Measurements from ENCODE around the gene TSSC4. TPM values are rescaled to one million over a fixed set of nuclear protein-coding genes. Genes with fewer than 3 reads are reported as not detected.
A peak's percentile ranks its signal among the peaks of the same experiment; 100 is the strongest.

TSSC4 gene
- total RNA-seq, 1 donor from 2014 or later: 59.7 TPM

DNA sequence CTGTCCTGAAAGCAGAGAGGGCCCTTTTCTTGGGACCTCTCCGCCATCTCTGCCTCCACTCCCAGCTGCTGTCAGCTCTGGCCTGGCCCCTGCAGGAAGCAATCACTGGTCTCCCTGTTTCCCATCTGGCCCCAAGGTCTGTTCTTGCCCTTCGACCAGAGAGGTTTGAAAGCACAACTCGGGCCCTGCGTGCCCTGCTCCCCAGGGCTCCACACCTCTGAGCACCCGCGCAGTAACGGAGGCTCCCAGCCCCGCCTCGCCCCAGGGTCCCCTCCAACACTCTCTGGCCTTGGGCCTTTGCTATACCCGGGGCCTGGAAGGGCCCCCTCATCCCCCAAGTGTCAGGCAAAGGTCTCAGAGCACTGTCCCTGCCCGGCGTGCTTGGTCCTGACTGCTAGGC lies 31.2 kb upstream of the TSSC4 start:
- Mint-ChIP-seq H3K36me3 (ENCODE audit: low read depth) (no peaks in the 10 kb centered on the region), H3K4me3 (no peak overlapping the region), H3K4me1 (no peaks in the 10 kb centered on the region), H3K9me3 (no peaks in the 10 kb centered on the region), H3K27me3 (no peaks in the 10 kb centered on the region), H3K27ac (no peak overlapping the region)
- ChIA-PET POLR2A (no interaction called here), CTCF (no interaction called here)
- DNase-seq: no peak
- no peak for ATAC-seq (ENCODE audit: low read depth)
- TF ChIP-seq, protein P1, sequence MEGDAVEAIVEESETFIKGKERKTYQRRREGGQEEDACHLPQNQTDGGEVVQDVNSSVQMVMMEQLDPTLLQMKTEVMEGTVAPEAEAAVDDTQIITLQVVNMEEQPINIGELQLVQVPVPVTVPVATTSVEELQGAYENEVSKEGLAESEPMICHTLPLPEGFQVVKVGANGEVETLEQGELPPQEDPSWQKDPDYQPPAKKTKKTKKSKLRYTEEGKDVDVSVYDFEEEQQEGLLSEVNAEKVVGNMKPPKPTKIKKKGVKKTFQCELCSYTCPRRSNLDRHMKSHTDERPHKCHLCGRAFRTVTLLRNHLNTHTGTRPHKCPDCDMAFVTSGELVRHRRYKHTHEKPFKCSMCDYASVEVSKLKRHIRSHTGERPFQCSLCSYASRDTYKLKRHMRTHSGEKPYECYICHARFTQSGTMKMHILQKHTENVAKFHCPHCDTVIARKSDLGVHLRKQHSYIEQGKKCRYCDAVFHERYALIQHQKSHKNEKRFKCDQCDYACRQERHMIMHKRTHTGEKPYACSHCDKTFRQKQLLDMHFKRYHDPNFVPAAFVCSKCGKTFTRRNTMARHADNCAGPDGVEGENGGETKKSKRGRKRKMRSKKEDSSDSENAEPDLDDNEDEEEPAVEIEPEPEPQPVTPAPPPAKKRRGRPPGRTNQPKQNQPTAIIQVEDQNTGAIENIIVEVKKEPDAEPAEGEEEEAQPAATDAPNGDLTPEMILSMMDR (IDR thresholded peaks at IDR 0.05): no peak
- intact Hi-C loops (cut with micrococcal nuclease): no loop called here

- POLR2A ChIA-PET: no interaction called here
- DNase-seq: no peak
- no peak for ATAC-seq (ENCODE audit: low read depth)
- Mint-ChIP-seq H3K36me3 (ENCODE audit: low read depth) (no peaks in the 10 kb centered on the region), H3K4me3 (no peak overlapping the region), H3K27me3 (no peaks in the 10 kb centered on the region), H3K27ac (no peak overlapping the region), H3K4me1 (no peaks in the 10 kb centered on the region), H3K9me3 (no peaks in the 10 kb centered on the region)
- CTCF ChIA-PET: no interaction called here
- intact Hi-C loops (cut with micrococcal nuclease): no loop called here
- TF ChIP-seq, protein P1 (IDR thresholded peaks at IDR 0.05): no peak
Observed at GRCh38 chr11:2369896-2370295, 30.7 kb upstream of the TSSC4 start.

GRCh38 chr11:2374456-2375201 lies 25.9 kb upstream of the TSSC4 start:
- Mint-ChIP-seq H3K4me3 (no peak overlapping the region), H3K9me3 (no peaks in the 10 kb centered on the region), H3K27ac (no peak overlapping the region), H3K4me1 (peaks cover 15% of the 10 kb centered on the region), H3K27me3 (no peaks in the 10 kb centered on the region), H3K36me3 (ENCODE audit: low read depth) (no peaks in the 10 kb centered on the region)
- POLR2A ChIA-PET: interaction anchor here (0.7 kb wide), 1 partner anchor 12 kb away, joined by 4 read pairs; no protein-coding TSS in a partner anchor
- TF ChIP-seq, protein P1 (IDR thresholded peaks at IDR 0.05): no peak
- CTCF ChIA-PET: no interaction called here
- ATAC-seq (ENCODE audit: low read depth): no peak
- DNase-seq: no peak
- intact Hi-C loops (cut with micrococcal nuclease): loop anchor here (5.0 kb wide), 1 partner anchor 618 kb away; the partner anchor contains the start of gene NAP1L4

- peaks cover 3% of the 10 kb centered on the region for H3K36me3 Mint-ChIP-seq (ENCODE audit: low read depth)
- ATAC-seq (ENCODE audit: low read depth) (no peak), DNase-seq (no peak)
- ChIA-PET POLR2A (interaction anchor here (3.4 kb wide), 1 partner anchor 27 kb away, joined by 64 read pairs; the partner anchor contains the start of gene TSSC4), CTCF (no interaction called here)
- no peak overlapping the region for H3K27ac Mint-ChIP-seq
- TF ChIP-seq, protein P1 (IDR thresholded peaks at IDR 0.05): no peak
- intact Hi-C loops (cut with micrococcal nuclease): loop anchor here (5.0 kb wide), 1 partner anchor 617 kb away; the partner anchor contains the start of gene NAP1L4
- no peaks in the 10 kb centered on the region for H3K27me3 Mint-ChIP-seq
- H3K4me3 Mint-ChIP-seq: no peak overlapping the region
- no peaks in the 10 kb centered on the region for H3K9me3 Mint-ChIP-seq
- H3K4me1 Mint-ChIP-seq: peaks cover 23% of the 10 kb centered on the region
Observed at GRCh38 chr11:2375341-2375853, 25.2 kb upstream of the TSSC4 start.

- CTCF ChIA-PET: interaction anchor here (1.0 to 1.4 kb wide), 2 partner anchors 24 to 44 kb away, joined by 4 read pairs; partner anchors contain the start of gene TSSC4
- Mint-ChIP-seq H3K4me3 (peak overlapping the region; percentile 63), H3K9me3 (no peaks in the 10 kb centered on the region), H3K4me1 (peaks cover 29% of the 10 kb centered on the region), H3K27me3 (no peaks in the 10 kb centered on the region), H3K27ac (no peak overlapping the region), H3K36me3 (ENCODE audit: low read depth) (peaks cover 3% of the 10 kb centered on the region)
- intact Hi-C loops (cut with micrococcal nuclease): loop anchor here (2.0 to 5.0 kb wide), 2 partner anchors 75 to 616 kb away; partner anchors contain the start of genes C11orf21 and NAP1L4
- ATAC-seq (ENCODE audit: low read depth): no peak
- no peak for DNase-seq
- POLR2A ChIA-PET: interaction anchor here (1.1 to 3.4 kb wide), 5 partner anchors 9 to 74 kb away, joined by 7 to 64 read pairs (median 11); partner anchors contain the start of genes C11orf21, TSPAN32 and TSSC4
- TF ChIP-seq, protein P1 (IDR thresholded peaks at IDR 0.05): no peak
Observed at GRCh38 chr11:2375964-2376551, 24.5 kb upstream of the TSSC4 start.

Data from activated B cell treated with CpG ODN at 0.5 μM for 24 hours (primary cell).